GM20000 (cell line): Measurements from ENCODE around the gene PAX2.
"Not testable (repeated sequence)": the region's sequence is repeated elsewhere in the genome, so short reads cannot be mapped to it uniquely, and the experiment has no call there.

ENCODE experiments used
- DNase-seq: peaks from one replicate; pipeline ENCODE4 v3.0.0; 2012; ENCODE audit warnings: low spot score
- TF ChIP-seq, protein P1 (sequence below): IDR thresholded peaks from 2 replicates; pipeline ENCODE4 v1.5.1; 2012; ENCODE audit warnings: mild to moderate bottlenecking, control low read depth; ENCODE audit errors: extremely low read depth, missing control alignments

Gene PAX2

DNA sequence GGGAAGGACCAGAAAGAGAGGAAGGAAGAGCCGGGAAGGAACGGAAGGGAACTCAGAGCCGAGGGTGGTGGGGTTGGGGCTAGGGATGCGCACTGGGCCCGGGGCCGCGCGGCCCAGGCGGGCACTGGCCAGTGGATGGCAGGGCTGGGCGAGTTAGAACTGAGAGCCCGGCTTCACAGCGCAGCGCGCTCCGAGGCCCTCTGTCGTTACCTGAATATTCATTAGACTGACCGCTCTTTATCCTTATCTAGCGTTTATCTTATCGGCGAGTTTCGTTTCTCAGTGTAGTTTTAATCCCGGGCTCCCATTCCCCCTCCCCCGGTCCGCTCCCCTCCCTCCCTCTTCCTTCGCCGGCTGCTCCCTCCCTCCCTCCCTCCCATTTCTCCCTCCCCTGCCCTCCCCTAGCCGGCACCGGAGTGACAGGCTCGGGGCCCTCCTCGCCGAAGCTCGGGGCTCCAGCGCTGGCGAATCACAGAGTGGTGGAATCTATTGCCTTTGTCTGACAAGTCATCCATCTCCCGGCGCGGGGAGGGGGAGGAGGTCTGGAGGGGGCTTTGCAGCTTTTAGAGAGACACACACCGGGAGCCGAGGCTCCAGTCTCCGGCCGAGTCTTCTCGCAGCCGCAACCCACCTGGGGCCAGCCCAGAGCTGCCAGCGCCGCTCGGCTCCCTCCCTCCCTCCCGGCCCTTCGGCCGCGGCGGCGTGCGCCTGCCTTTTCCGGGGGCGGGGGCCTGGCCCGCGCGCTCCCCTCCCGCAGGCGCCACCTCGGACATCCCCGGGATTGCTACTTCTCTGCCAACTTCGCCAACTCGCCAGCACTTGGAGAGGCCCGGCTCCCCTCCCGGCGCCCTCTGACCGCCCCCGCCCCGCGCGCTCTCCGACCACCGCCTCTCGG lies at the start of gene PAX2:
Gene PAX2 (plus strand): TSS at position 596 of the 895 bp plus-strand sequence. CDS start 679 bp downstream, outside the sequence.
- TF ChIP-seq, protein P1, sequence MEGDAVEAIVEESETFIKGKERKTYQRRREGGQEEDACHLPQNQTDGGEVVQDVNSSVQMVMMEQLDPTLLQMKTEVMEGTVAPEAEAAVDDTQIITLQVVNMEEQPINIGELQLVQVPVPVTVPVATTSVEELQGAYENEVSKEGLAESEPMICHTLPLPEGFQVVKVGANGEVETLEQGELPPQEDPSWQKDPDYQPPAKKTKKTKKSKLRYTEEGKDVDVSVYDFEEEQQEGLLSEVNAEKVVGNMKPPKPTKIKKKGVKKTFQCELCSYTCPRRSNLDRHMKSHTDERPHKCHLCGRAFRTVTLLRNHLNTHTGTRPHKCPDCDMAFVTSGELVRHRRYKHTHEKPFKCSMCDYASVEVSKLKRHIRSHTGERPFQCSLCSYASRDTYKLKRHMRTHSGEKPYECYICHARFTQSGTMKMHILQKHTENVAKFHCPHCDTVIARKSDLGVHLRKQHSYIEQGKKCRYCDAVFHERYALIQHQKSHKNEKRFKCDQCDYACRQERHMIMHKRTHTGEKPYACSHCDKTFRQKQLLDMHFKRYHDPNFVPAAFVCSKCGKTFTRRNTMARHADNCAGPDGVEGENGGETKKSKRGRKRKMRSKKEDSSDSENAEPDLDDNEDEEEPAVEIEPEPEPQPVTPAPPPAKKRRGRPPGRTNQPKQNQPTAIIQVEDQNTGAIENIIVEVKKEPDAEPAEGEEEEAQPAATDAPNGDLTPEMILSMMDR = no peak
- DNase-seq = peak; percentile 61

- TF ChIP-seq, protein P1 = no peak
- no peak for DNase-seq
Observed at GRCh38 chr10:100696477-100696901, 48.9 kb upstream of the PAX2 start.

GRCh38 chr10:100697070-100697469 lies 48.3 kb upstream of the PAX2 start:
- no peak for DNase-seq
- TF ChIP-seq, protein P1 = no peak

GRCh38 chr10:100697631-100698030 lies 47.8 kb upstream of the PAX2 start:
- no peak for DNase-seq
- TF ChIP-seq, protein P1 = no peak

DNA sequence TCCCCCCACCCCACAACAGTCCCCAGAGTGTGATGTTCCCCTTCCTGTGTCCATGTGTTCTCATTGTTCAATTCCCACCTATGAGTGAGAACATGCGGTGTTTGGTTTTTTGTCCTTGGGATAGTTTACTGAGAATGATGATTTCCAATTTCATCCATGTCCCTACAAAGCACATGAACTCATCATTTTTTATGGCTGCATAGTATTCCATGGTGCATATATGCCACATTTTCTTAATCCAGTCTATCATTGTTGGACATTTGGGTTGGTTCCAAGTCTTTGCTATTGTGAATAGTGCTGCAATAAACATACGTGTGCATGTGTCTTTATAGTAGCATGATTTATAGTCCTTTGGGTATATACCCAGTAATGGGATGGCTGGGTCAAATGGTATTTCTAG lies 43.7 kb upstream of the PAX2 start:
- DNase-seq = not testable (repeated sequence)

DNA sequence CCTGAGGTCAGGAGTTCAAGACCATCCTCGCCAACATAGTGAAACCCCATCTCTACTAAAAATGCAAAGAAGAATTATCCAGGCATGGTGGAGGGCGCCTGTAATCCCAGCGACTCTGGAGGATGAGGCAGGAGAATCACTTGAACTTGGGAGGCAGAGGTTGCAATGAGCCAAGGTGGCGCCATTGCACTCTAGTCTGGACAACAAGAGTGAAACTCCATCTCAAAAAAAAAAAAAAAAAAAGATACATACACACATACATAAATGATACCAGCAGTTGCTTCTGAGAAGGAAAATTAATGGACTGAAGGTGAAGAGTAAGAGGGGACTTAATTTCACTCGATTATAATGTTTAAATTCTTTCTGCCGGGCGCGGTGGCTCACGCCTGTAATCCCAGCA lies 40.2 kb upstream of the PAX2 start:
- no peak for DNase-seq
- TF ChIP-seq, protein P1 = no peak

DNA sequence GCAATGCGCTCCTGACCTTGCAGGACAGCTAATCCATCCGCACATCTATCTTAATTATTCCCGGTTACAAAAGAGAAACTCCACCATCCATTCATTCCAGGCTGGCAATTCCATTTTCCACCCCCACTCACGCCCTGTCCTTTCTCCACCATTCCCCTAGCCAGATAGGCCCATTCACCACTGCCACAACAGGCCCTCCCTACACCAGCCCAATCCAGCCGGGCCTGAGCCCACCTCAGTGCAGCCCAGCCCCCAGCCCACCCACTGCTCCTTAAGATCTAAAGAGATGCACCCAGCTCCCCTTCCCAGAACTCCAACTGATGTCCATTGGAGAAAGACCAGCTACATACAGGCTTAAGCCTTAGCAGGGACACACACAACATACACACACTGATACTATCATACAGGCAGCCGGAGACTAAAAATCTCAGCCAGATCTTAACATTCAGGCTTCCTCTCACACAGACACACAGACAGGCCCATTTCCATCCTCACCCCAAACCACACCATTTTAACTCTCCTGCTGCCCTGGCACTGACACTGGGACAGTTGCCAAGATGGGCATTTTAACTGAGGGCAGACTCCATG lies 38.0 kb upstream of the PAX2 start:
- TF ChIP-seq, protein P1 = no peak
- no peak for DNase-seq
